Measurements from ENCODE around the gene FAM111A.

FAM111A gene

GRCh38 chr11:59180168-59180776, 37.6 kb downstream of the FAM111A start:
- DNase-seq = no peak

DNA sequence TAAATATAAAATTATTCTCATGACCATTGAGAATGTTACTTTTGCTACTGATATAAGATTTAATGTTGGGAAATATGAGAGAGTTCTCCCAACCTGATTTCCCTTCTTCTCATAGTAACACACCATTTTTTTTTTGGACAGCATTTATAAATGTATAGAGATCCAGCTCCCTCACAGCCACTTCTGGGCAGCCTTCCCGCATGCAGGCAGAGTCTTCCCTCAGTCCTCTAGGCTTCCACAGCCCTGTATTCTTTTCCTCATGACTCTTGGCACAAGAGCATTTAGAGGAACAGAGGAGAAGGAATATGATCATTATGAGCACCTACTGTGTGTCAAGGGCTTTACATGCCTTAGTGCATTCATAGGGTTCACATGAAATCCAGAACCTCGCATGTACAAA, 38.3 kb downstream of the FAM111A start:
- no peak for DNase-seq

DNA sequence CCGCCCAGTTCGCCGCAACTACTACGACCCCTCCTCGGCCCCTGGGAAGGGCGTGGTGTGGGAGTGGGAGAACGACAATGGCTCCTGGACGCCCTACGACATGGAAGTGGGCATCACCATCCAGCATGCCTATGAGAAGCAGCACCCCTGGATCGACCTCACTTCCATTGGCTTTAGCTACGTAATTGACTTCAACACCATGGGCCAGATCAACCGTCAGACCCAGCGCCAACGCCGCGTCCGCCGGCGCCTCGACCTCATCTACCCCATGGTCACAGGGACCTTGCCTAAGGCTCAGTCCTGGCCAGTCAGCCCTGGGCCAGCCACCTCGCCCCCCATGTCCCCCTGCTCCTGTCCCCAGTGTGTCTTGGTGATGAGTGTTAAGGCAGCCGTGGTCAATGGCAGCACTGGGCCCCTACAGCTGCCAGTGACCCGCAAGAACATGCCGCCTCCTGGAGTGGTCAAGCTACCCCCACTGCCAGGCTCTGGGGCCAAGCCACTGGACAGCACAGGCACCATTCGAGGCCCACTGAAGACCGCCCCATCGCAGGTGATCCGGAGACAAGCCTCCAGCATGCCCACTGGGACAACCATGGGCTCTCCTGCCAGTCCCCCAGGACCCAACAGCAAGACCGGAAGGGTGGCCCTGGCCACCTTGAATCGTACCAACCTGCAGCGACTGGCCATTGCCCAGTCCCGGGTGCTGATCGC, 39.2 kb downstream of the FAM111A start:
- no peak for DNase-seq

DNA sequence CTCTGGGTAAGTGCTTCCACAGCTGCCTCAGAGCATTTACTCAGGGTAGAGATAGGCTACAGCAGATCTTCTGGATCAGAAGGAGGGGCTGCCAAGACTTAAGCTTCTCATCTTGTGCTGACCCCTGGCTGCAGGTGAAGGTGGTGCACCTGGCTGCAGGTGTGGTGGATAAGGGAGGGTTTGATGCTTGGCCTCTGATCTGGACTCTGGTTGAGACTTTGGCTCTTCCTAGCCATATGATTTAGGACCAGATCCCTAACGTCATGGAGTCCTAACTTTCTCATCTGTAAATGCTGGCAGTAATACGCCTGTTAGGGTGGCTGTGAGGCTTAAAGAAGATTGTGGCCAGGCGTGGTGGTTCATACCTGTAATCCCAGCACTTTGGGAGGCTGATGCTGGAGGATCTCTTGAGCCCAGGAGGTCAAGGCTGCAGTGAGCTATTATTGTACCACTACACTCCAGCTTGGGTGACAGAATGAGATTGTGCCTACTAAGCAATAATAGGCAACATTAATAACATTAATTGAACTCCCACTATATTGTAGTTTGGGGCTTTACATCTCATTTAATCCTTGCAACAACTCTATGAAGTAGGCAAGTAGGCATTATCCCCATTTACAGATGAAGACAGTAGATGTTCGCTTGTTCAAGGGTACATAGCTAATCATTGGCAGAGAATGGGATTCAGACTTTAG, 39.9 kb downstream of the FAM111A start:
- no peak for DNase-seq

DNA sequence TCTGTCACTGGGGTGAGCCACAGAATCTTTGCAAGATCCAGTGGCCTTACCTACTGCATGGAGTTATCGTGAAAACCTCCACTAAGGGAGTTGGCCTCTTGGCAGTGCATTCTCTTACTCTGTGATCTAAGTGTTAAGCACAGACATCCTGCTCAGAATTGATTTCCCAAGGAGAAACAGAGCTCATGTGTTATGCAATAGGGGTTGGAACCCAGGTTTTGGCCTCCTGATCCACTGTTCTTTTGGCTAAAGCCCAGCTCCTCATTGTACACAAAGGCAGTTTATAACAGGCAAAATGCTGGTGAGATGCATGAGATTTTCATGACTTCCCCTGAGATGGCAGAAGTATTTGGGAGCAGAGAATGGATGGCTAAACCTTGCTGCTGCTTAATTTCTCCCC, 41.1 kb downstream of the FAM111A start:
- DNase-seq = no peak

DNA sequence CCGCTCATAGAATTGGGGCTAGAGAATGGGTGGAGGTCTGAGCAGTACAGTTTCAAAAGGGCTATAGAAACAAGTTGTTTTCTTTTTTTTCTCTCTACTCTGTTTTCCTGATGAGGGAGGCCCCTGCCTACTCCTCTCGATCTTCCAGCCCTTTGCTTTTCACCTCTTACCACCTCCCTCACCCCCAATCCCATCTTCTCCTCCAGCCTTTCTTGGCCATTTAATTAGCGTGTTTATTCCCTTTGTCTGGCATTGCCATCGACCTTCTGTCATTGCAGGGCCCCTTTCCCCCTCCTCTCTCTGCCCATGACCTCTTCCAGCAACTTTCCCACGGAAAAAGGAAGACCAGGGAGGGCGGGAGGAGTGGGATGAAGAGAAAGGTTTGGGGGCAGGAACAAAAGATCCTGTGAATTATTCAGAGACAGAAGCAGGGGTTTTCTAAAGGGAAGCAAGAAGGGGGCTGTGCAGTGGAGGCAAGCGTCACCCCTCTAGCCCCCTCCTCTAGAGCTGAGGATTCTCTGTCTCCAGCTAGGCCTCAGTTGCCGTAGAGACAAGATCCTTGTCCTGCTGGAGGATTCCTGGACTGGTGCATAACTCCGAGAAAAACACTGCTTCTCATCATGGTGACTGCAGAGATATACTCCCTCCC, 42.2 kb downstream of the FAM111A start:
- no peak for DNase-seq

DNA sequence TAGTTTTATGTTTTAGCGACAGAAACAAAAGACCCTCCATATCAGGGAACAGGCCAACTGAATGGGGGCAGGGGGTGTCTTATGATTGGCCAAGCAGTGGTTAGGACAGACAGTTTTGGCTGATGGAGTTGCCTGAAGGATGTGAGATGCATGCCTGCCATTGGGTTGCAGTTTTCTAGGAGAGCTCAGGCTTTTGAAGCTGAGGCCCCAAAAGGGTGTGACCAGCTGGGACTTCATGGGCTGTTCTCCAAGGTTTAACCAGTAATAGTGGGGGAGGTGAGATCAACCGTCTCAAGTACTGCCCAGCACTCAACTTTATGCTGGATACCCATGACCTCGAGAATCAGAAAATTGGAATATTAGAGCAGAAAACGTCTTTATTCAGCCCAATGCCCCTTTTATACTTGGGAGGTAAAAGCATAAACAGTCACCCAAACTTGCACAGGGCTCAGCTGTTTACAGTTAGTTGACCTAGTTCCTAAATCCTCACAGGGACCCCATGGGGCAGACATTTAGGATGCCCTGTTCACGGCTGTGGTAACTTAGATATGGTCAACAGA, 42.8 kb downstream of the FAM111A start:
- DNase-seq = no peak

DNA sequence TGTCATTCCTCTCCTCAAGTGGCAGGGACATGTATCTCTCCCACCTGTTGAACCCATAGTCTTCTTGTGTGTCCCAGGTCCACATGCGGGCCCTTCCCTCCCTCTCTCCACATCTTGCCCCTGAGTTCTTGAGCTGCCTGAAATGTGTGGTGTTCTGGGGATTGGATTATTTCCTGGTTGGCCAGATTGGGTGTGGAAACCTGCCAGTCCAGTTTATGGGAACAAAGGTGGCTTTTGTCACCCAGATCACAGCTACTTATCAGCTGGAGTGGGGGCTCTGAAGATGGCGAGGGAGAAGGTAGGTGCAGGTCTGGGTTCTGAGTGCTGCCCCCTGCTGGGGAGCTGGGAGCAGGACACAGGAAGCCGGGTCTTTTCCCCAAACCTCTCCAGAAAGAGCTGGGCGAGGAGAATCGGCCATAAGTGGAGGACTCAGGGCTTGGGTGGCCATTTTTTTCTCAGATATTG, 43.5 kb downstream of the FAM111A start:
- peak in 1 of 4 experiments; percentile 54 for DNase-seq

- no peak for DNase-seq
Observed at GRCh38 chr11:59187035-59187434, 44.4 kb downstream of the FAM111A start.

- peak; percentile 66 to 83 (median 78) for DNase-seq
Observed at GRCh38 chr11:59187587-59187986, 44.9 kb downstream of the FAM111A start.

DNA sequence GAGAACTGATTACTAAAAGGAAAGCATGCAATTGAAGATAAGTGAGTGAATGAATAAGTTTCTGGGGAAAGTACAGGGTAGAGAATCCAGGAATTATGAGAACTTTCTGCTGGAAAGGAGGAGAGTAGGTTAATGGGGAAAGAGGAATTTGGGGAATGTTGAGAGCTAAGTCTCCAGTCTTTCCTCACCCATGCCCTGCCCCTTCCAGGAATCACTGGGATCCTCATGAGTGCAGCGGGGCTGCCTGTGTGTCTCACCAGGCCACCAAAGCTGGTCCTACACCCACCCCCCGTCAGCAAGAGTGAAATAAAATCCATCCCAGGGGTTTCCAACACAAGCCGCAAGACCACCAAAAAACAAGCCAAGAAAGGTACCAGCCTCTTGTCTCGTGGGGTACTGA, 46.3 kb downstream of the FAM111A start:
- no peak for DNase-seq

DNA sequence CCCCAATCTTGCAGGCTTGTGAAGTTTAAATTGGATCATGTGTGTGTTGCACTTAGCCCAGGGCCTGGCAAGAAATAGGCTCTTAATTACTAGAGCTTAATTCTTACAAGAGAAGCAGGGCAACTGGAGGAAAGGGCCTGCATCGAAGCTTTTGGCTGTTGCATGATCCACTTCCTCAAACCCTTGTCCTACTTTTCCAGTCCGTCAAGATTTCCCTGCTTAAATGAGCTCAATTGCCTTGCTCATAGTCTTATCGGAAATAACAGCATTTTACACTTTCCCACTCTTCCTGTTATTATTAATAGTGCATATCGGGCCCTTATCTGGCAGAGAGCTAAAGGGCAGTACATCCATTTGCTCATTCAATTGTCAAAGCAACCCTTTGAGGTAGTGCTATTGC, 47.3 kb downstream of the FAM111A start:
- peak; percentile 49 to 71 (median 68) for DNase-seq

DNA sequence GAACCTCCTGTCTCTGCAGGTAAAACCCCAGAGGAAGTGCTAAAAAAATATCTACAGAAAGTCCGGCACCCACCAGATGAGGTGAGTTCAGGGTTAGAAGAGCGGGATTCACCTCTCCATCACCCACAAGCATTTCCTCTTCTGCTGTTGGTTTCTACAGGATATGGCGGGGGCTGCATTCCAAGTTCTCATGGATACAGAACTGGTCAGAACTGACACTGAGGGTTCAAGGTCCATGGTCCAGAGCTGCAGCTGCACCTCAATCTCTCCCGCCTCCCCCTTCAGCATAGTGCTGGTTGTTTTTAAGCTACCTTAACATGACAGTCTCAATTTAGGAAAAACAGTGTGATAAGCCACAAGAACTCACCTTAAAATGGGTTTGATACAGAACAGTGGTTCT, 48.4 kb downstream of the FAM111A start:
- no peak for DNase-seq

- peak; percentile 40 to 71 (median 67) for DNase-seq
Observed at GRCh38 chr11:59191890-59192289, 49.2 kb downstream of the FAM111A start.

DNA sequence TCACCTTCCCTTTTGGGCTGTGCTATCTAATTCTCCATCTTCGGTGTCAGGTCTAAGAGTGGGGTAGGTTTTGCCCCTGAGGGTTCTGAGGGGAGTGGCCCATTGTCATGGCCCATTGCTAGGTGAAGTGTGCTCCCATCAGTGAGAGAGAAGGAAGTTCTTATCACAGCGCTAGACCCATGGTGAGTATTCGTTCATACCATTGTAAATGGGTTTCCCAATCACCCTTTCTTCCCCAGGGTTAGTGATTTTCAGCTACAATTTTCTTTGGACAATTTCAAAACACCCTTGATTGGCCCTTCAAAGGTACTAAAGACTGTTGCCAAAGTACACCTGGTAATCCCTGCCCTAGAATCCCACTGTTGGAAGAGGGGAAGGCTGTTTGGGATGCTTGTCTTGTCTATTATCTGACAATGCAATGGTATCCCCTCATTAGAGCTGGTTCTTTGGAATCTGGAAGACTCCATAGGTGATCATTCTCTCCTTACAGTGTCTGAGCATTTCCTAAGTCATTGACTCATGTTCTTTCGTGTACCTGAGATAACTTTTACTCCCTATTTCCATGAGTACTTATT, 49.9 kb downstream of the FAM111A start:
- DNase-seq = no peak

DNA sequence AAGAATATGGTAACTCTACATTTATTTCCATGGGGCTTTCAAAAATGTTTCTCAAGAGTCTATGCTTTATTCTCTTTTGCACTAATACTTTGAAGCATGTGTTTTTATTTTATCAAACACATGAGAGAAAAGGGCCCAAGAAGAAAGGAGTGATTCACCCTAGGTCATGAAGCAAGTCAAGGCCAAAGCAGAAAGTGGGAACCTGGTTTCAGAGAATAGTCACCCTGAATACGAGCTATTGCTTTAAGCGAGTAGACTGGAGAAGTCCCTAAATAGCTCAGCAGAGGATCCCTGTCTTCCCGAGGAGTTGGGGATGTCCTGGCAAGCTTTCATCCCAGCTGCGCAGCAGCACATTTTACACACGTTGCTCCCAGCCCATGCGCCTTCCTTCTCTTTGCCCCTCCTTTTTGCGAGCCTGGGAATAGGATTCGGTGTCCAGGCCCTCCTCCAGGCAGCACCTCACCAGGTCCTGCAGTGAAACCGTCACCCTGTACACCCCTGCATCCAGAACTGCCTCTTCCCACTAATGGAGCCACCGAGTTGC, 51.0 kb downstream of the FAM111A start:
- peak in 2 of 4 experiments; percentile 50 to 52 for DNase-seq

DNA sequence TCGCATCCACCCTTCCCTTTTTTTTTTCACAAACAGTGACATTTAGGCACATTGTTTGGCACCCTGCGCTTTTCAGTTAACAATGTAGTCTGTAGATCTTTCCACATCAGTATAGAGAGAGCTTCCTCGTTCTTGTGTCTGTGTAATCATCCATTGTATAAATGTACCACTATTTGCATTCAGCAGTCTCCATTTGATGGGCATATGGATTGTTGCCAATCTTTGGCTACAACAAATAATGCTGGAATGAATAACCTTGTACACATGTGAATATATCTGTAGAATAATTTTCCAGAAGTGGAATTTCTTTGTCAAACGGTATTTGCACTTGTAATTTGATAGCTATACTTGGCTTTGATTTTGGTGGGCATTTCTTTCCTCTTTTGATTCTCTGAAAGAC, 52.9 kb downstream of the FAM111A start:
- DNase-seq = no peak

DNA sequence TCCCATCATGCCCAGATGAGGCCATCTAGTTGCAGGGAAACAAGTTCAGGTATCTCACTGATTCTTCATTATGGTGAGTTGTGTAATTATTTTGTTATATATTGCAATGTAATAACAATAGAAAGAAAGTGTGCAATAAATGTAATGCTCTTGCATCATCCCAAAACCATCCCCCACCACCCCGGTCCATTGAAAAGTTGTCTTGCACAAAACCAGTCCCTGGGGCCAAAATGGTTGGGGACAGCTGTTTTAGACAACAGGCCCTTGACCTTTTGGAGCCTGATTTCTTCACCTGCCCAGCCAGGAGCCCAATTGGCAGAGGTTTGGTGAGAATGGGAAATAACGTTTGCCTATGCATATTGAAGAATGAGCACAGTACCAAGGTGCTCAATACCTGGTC, 54.1 kb downstream of the FAM111A start:
- no peak for DNase-seq

DNA sequence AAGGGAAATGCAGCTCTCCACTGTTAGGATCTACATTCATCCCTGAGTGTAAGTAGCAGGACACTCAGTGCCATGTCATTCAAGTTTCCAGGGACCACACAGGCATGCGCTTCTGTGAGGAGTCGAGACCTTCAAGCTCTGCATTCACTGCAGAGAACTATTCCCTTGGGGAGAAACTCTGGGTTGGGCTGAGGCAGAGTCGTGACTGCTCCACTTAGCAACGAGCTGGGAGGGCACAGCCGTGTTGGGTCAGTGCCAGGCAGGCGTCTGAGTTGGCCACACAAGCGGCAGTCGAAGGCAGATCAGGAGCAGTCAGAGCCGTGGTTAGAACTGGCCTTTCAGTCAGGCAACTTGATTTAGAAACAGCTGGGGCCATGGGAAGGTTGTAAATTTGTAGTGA, 55.3 kb downstream of the FAM111A start:
- peak; percentile 31 to 62 (median 52) for DNase-seq

- no peak for DNase-seq
Observed at GRCh38 chr11:59198726-59199125, 56.1 kb downstream of the FAM111A start.

DNA sequence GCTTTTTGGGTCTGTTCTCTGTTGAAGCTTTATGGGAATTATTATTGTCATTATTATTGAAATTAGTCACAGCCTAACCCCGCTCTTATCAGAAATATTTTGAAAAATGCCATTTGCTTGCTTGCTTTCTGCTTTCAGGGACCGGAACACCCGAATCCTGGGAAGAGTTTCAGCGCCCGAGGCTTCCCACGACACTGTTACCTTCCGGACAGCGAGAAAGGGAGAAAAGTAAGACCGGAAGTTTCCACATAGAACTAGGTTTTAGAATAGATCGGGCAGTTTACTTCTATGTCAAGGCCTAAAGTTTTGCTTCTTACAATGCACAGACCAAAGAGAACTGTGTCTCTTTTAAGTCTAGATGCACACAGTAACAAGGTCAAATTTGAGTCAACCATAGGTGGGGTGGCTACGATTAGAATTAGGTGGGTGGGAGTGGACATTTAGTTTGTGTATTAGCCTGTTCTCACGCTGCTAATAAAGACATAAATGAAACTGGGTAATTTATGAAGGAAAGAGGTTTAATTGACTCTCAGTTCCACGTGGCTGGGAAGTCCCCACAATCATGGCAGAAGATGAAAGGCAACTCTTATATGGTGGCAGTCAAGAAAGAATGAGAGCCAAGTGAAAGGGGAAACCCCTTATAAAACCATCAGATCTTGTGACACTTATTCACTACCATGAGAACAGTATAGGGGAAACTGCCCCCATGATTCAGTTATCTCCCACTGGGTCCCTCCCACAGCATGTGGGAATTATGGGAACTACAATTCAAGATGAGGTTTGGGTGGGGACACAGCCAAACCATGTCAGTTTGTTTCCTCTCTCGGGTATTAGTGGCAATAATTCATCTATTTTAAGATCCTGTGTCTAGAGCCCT, 57.1 kb downstream of the FAM111A start:
- DNase-seq = peak in 3 of 4 experiments; percentile 56 to 83 (median 75)

Measured in suppressor macrophage (primary cell).